ENCODE measurements around the gene CHST11. TPM values are rescaled to one million over a fixed set of nuclear protein-coding genes. Genes with fewer than 3 reads are reported as not detected.

The CHST11 gene
- total RNA-seq, 1 experiment from 2014 or later, result 6.7 TPM

DNA sequence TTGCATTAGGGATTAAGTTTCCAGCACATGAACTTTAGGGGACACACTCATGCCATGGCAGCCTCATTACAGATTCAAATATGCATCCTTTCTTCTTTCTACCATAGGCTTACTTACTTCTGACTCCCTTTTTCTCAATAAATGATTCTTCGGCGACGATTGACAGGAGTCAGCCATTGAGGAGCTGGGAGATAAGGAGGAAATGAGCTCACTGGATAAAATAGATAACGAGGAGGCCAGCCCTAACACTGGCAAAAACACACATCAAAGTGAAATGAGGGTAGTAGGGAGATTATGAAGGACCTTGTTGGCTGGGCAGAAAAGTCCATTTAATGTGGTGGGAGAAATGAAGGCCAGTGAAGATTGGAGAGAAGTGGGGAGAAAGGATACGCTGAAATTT lies 329.1 kb downstream of the CHST11 start:
- H3K27me3 Mint-ChIP-seq (ENCODE audit: low read depth), result no peaks in the 10 kb centered on the region; the same call in none of the 2 replicates
- Histone ChIP-seq H2BK12ac (ENCODE audit: insufficient read length, low read depth, low read length) (no peak overlapping the region), H2AK5ac (ENCODE audit: insufficient read length, low read length) (no peak overlapping the region), H3K9me3 (ENCODE audit: control insufficient read depth, low read depth, low read length) (no peaks in the 10 kb centered on the region), H3K23me2 (ENCODE audit: insufficient read length, low read depth, low read length, poor library complexity, severe bottlenecking) (no peaks in the 10 kb centered on the region), H3K27me3 (ENCODE audit: insufficient read depth, low read length) (no peaks in the 10 kb centered on the region), H3K79me2 (ENCODE audit: insufficient read depth, low read length) (no peaks in the 10 kb centered on the region), H3T11ph (ENCODE audit: low read length) (no peak overlapping the region), H4K5ac (ENCODE audit: insufficient read length, low read depth, low read length) (no peak overlapping the region), H4K8ac (replicated peaks; ENCODE audit: insufficient read length, low read depth, low read length) (no peak overlapping the region), H2BK120ac (ENCODE audit: low read depth, low read length, poor library complexity, severe bottlenecking) (no peak overlapping the region), H3K14ac (ENCODE audit: insufficient read depth, low read length) (no peak overlapping the region), H2BK15ac (ENCODE audit: low read depth, low read length) (no peak overlapping the region), H3K4me1 (ENCODE audit: insufficient read depth, low read length) (no peaks in the 10 kb centered on the region), H3K79me1 (ENCODE audit: insufficient read depth, low read depth, low read length, poor library complexity, severe bottlenecking) (no peaks in the 10 kb centered on the region), H2AFZ (ENCODE audit: low read length) (no peak overlapping the region), H4K20me1 (ENCODE audit: control insufficient read depth, insufficient read depth, insufficient read length) (no peaks in the 10 kb centered on the region), H3K9ac (ENCODE audit: extremely low read depth, insufficient read length, low read length) (no peak overlapping the region), H2BK20ac (ENCODE audit: low read depth, low read length, poor library complexity, severe bottlenecking) (no peak overlapping the region), H3K18ac (ENCODE audit: insufficient read length, low read depth, low read length) (no peak overlapping the region), H3K56ac (ENCODE audit: insufficient read length, low read depth, low read length) (no peak overlapping the region), H2BK5ac (ENCODE audit: insufficient read length, low read length) (no peak overlapping the region), H4K91ac (ENCODE audit: insufficient read length, low read depth, low read length) (no peak overlapping the region), H3K23ac (ENCODE audit: insufficient read length, low read depth, low read length) (no peak overlapping the region), H3K27ac (ENCODE audit: insufficient read length, low read depth, low read length) (no peak overlapping the region), H3K4ac (ENCODE audit: low read depth, low read length) (no peak overlapping the region), H3K4me2 (ENCODE audit: insufficient read depth, insufficient read length, low read length) (no peak overlapping the region)
- TF ChIP-seq, protein P1, sequence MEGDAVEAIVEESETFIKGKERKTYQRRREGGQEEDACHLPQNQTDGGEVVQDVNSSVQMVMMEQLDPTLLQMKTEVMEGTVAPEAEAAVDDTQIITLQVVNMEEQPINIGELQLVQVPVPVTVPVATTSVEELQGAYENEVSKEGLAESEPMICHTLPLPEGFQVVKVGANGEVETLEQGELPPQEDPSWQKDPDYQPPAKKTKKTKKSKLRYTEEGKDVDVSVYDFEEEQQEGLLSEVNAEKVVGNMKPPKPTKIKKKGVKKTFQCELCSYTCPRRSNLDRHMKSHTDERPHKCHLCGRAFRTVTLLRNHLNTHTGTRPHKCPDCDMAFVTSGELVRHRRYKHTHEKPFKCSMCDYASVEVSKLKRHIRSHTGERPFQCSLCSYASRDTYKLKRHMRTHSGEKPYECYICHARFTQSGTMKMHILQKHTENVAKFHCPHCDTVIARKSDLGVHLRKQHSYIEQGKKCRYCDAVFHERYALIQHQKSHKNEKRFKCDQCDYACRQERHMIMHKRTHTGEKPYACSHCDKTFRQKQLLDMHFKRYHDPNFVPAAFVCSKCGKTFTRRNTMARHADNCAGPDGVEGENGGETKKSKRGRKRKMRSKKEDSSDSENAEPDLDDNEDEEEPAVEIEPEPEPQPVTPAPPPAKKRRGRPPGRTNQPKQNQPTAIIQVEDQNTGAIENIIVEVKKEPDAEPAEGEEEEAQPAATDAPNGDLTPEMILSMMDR (conservative IDR thresholded peaks at IDR 0.05), result no peak
- no CpG with 5 or more reads among the region's 5 CpGs for WGBS (ENCODE audit: extremely low coverage, insufficient read length, low lambda C conversion rate)
- H3K4me3 Mint-ChIP-seq, result no peak overlapping the region
- H3K9me3 Mint-ChIP-seq, result peaks cover 0 to 1% of the 10 kb centered on the region in 2 experiments; a peak in 4 of 5 replicates
- DNase-seq, result no peak
- H3K36me3 Mint-ChIP-seq (ENCODE audit: insufficient read depth in 1 of 3, low read depth in 3 of 3), result no peaks in the 10 kb centered on the region; a peak in 2 of 7 replicates
- no peak overlapping the region for H3K27ac Mint-ChIP-seq
- H3K4me1 Mint-ChIP-seq, result peaks cover 18 to 20% of the 10 kb centered on the region in 2 experiments
